Inflammatory macrophage (primary cell): ENCODE results near the gene IL17C.
A peak's percentile ranks its signal among the peaks of the same experiment; 100 is the strongest.
"Not testable (repeated sequence)": the region's sequence is repeated elsewhere in the genome, so short reads cannot be mapped to it uniquely, and the experiment has no call there.

Source experiments
- DNase-seq, 2 donors: peaks; one replicate each; pipeline ENCODE4 v3.0.0-alpha.2; 2020 to 2022
- total RNA-seq, 18 experiments: gene quantifications; one replicate each; lab custom pipeline; 2026; ENCODE audit warnings: mixed read lengths in 6 of 18, inconsistent platforms in 2 of 18; lab: John Stamatoyannopoulos, UW

IL17C gene
- total RNA-seq: 0 to 0.40 (median 0.07) reads per million in 18 experiments

- no peak for DNase-seq
Observed at GRCh38 chr16:88638323-88639230, at the start of gene IL17C. IL17C (plus strand) TSS chr16:88638572; CDS start chr16:88638642, 70 bp downstream.

DNA sequence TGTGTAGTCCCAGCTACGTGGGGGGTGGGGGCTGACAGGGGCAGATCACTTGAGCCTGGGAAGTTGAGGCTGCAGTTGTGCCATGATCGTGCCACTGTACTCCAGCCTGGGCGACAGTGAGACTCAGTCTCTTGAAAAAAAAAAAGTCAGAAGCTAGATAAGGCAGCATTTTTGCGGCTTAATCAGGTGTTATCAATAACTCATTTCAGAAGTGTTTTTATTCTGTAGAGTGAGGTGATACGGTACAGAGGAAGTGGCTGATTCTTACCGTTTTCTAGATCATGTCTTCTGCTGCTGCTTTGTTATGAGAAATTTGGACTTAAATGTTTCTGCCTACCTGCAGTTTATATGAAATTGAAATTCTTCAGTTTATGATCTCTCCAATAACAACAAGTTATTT, 49.6 kb upstream of the IL17C start:
- DNase-seq: no peak

- no peak for DNase-seq
Observed at GRCh38 chr16:88589441-88589840, 48.9 kb upstream of the IL17C start.

DNA sequence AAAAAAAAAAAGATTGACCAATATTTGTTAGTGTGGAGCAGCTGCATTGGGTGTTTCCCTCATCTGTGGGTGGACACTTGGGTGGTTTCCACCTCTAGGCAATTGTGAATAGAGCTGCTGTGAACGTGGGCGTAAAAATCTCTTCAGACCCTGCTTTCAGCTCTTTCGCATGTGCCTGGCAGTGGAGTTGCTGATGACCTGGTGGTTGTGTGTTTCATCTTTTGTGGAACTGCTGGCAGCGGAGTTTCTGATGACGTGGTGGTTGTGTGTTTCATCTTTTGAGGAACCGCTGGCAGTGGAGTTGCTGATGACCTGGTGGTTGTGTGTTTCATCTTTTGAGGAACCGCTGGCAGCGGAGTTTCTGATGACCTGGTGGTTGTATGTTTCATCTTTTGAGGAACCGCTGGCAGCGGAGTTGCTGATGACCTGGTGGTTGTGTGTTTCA, 46.8 kb upstream of the IL17C start:
- DNase-seq: peak; percentile 85 to 96

- DNase-seq: no peak
Observed at GRCh38 chr16:88593061-88593460, 45.3 kb upstream of the IL17C start.

- no peak for DNase-seq
Observed at GRCh38 chr16:88593489-88593888, 44.9 kb upstream of the IL17C start.

DNA sequence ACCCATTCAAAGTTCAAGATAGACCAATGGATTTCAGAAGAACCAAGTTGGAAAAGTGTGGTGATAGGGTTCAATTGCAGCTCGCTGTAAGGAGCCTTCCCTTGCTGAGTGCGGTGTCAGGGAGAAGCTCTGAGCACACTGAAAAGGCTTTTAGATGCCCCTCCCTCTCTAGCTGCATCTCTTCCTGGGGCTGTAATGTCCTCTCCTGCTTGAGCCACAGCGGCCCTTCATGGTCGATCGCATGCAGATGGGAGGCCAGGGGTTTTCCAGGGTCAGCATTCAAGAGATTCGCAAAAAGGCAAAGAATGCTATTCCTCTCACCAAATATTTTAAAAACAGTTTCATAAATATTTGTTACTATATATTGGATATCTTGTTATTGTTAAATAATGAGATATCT, 44.5 kb upstream of the IL17C start:
- DNase-seq: no peak

DNA sequence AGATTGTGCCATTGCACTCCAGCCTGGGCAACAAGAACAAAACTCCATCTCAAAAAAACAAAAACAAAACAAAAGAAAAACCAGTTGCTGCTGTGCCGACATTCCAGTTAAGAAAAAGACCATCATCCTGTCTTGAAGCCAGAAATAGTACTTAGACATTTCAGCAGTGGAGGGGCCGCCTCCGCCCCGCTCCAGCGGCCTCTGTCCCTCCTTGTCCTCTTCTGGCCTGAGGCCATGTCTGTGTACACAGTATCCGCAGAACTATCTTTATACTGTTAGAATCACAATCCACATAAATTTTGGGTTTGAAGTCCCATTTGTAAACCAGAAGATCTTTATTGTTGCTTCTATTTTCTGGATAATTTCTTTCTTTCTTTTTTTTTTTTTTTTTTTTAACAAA, 43.3 kb upstream of the IL17C start:
- DNase-seq: no peak

GRCh38 chr16:88595921-88596320, 42.5 kb upstream of the IL17C start:
- DNase-seq: no peak

DNA sequence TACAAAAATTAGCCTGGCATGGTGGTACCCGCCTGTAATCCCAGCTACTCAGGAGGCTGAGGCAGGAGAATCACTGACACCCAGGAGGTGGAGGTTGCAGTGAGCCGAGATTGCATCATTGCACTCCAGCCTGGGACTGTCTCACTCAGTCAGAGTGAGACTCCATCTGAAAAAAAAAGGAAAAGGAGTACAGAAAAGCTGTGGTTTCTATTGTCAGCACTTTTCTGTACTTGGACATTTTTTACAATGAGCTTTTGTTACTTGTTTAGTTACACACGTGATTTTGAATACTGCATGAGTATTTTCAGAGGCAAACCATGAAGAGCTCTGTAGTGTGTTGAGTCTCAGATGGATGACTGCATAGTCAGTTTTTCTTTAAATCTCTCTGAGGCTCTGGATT, 41.9 kb upstream of the IL17C start:
- DNase-seq: peak; percentile 10 to 13

GRCh38 chr16:88597856-88598491, 40.4 kb upstream of the IL17C start:
- no peak for DNase-seq

GRCh38 chr16:88599092-88599733, 39.2 kb upstream of the IL17C start:
- peak; percentile 82 to 88 for DNase-seq

GRCh38 chr16:88599825-88600538, 38.4 kb upstream of the IL17C start:
- DNase-seq: peak in 1 of 2 donors; percentile 7

DNA sequence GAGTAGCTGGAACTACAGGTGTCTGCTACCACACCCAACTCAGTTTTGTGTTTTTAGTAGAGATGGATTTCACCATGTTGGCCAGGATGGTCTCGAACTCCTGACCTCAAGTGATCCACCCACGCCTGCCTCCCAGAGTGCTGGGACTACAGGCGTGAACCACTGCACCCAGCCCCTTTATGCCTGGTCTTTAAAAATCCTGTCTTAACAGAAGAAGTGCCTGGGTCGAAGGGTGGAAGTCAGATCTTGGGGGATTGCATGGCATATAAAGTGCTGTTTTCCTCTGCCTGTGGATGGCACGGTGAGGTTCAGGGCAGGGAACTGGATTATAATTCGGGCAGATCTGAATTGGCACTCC, 37.9 kb upstream of the IL17C start:
- DNase-seq: no peak

DNA sequence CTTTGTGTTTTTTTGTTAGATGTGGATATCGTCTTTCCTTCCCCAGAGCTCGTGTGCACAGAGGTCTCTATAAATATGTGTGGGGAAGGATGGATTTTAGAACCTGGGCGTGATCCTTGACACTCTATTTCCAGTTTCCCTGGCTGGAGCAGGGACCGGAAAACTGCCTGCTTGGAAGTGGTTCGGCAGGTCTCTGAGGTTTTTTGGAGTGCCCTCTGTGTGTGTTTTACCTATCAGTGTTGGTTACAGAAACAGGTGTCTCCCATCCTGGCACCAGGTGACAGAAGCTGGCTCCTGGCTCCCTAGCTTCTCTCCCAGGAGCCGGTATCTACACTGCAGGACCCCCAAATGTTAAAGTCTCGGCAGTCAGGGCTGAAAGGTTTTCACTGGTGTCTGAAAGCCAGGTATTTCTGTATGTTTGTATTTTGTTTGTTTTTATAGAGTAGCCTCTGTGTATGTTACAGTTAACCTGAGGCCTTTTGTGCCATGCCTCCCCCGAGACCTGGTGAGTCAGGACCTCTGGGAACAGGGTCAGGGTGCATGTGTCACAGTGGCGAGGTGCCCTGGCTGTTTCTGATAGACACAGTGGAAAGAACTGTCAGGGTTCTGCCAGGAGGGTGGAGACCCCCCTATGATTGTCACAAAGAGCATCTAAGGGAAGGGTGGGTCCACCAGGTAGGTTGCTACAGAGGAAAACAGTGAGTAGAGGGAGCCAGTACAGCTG, 36.9 kb upstream of the IL17C start:
- DNase-seq: no peak

DNA sequence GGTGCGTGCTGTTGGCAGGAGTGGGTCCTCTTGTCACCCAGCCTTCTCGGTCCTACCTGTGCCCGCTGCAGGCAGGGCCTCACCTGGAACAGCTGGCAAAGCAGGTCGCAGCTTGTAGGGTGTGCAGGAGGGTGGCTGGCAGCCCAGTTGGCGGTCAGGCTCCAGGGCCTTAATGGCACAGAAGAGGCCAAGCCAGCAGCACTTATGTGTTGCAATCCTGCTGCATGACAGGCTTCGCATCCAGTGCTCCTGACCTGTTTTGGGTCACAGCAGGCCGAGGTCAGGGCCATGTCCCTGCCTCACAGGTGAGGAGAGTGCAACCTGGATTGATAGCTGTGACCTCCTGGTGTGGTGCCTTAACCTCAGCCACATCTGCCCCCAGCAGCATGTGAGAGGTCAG, 36.3 kb upstream of the IL17C start:
- no peak for DNase-seq

DNA sequence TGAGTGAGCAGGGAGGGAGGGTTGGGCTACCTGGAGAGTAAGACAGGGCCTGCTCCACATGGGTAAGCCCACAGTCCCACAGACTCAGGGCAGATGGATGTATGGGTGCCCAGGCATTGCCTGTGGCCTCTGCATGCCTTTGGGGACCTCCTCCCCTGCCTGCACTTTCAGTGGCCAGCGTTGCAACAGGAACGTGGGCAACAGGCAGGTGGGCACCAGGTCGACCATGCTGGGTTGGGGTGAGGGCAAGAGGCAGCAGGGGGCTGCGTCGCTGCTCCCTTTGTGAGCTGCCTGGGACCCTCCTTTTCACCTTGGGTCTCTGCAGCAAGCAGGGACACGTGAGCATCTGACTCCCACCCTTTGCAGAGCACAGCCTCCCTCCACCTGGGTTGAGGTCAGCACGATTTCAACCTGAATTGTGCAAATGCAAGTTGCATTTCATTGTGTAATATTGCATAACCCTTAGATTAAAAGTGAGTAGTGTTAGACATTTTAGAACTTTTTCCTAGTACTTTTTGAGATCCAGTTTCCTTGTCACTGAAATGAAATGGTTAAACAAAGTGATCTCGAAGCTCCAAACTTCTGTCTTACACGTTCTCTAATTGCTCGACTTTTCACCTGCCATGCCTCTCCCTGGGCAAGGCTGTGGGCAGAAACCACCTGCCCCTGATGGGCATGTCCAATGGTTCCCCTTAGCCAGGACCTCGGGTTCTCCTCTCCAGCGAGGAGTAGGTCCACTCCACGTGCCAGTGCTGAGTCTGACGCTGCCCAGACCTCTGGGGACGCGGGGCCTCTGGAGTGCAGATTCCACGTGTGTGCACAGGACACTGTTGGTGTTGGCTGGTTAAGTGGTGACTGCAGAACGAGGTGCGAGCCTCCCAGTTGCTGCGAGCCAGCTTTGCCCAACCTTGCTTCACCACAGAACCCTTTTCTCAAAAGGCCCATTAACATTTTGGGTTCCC, 32.9 kb upstream of the IL17C start:
- no peak for DNase-seq

- no peak for DNase-seq
Observed at GRCh38 chr16:88606148-88606757, 32.1 kb upstream of the IL17C start.

DNA sequence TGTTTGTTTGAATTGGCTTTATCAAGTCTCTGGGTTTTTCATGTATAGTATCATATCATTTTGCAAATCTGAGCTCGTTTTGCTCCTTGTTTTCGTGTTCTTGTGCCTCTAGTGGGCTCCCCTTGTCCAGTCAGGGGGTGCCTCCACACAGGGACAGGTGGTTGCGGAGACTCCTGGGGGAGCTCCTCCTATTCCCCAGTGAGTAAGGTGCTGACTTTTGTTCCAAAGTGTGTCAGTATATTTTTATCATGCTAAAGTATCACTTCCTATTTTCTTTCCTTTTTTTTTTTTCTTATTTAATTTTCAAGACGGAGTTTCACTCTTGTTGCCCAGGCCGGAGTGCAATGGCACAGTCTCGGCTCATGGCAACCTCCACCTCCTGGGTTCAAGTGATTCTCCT, 30.3 kb upstream of the IL17C start:
- no peak for DNase-seq

GRCh38 chr16:88609426-88609825, 28.9 kb upstream of the IL17C start:
- DNase-seq: not testable (repeated sequence)
